ENCODE measurements around the gene CD81.

CD81 gene

GRCh38 chr11:2391181-2391975 lies 14.3 kb downstream of the CD81 start:
- no peak for DNase-seq

GRCh38 chr11:2392241-2392959 lies 15.3 kb downstream of the CD81 start:
- no peak for DNase-seq

GRCh38 chr11:2393111-2393868 lies 16.2 kb downstream of the CD81 start:
- DNase-seq = no peak

- no peak for DNase-seq
Observed at GRCh38 chr11:2393941-2394817, 17.1 kb downstream of the CD81 start.

- DNase-seq = no peak
Observed at GRCh38 chr11:2394818-2395105, 17.7 kb downstream of the CD81 start.

- DNase-seq = no peak
Observed at GRCh38 chr11:2395211-2395730, 18.2 kb downstream of the CD81 start.

- no peak for DNase-seq
Observed at GRCh38 chr11:2395856-2396255, 18.7 kb downstream of the CD81 start.

- no peak for DNase-seq
Observed at GRCh38 chr11:2396471-2396870, 19.4 kb downstream of the CD81 start.

GRCh38 chr11:2397005-2397404 lies 19.9 kb downstream of the CD81 start:
- DNase-seq = no peak

- DNase-seq = no peak
Observed at GRCh38 chr11:2398664-2399355, 21.7 kb downstream of the CD81 start.

GRCh38 chr11:2399488-2400068 lies 22.5 kb downstream of the CD81 start:
- no peak for DNase-seq

GRCh38 chr11:2400069-2400761 lies 23.1 kb downstream of the CD81 start, which contains the start of gene TSSC4:
Gene TSSC4 (plus strand): TSS chr11:2400750. CDS start chr11:2402634, 1,884 bp downstream.
- DNase-seq = peak; percentile 100

- no peak for DNase-seq
Observed at GRCh38 chr11:2400762-2401435, 23.8 kb downstream of the CD81 start.

GRCh38 chr11:2401436-2401984 lies 24.4 kb downstream of the CD81 start:
- DNase-seq = no peak

- DNase-seq = no peak
Observed at GRCh38 chr11:2402106-2402505, 25.0 kb downstream of the CD81 start.

GRCh38 chr11:2402890-2403645 lies 26.0 kb downstream of the CD81 start:
- DNase-seq = no peak

GRCh38 chr11:2404735-2405196 lies 27.7 kb downstream of the CD81 start:
- no peak for DNase-seq

GRCh38 chr11:2406451-2406850 lies 29.3 kb downstream of the CD81 start:
- no peak for DNase-seq

- no peak for DNase-seq
Observed at GRCh38 chr11:2406878-2407410, 29.8 kb downstream of the CD81 start.
